GM21717 (cell line): ENCODE measurements around the gene SPINT4.
"Not testable (repeated sequence)": the region's sequence is repeated elsewhere in the genome, so short reads cannot be mapped to it uniquely, and the experiment has no call there.

Experiments
- ATAC-seq: cut with Tn5 transposase; IDR thresholded peaks from one replicate; pipeline ENCODE4 v1.9.1; 2021; ENCODE audit warnings: mild to moderate bottlenecking, moderate library complexity; ENCODE audit not compliant: unreplicated experiment

SPINT4 gene

GRCh38 chr20:45722047-45722446 is at the start of gene SPINT4:
SPINT4 (plus strand) TSS chr20:45722347; CDS start chr20:45722368, 21 bp downstream.
- ATAC-seq: no peak

GRCh38 chr20:45672765-45673164 is 49.4 kb upstream of the SPINT4 start:
- no peak for ATAC-seq

GRCh38 chr20:45679650-45680049 is 42.5 kb upstream of the SPINT4 start:
- no peak for ATAC-seq

- ATAC-seq: no peak
Observed at GRCh38 chr20:45685896-45686295, 36.3 kb upstream of the SPINT4 start.

GRCh38 chr20:45693346-45693745 is 28.8 kb upstream of the SPINT4 start:
- ATAC-seq: not testable (repeated sequence)

- ATAC-seq: no peak
Observed at GRCh38 chr20:45695496-45695895, 26.7 kb upstream of the SPINT4 start.

GRCh38 chr20:45701104-45701503 is 21.0 kb upstream of the SPINT4 start:
- no peak for ATAC-seq

- ATAC-seq: no peak
Observed at GRCh38 chr20:45701873-45702272, 20.3 kb upstream of the SPINT4 start, which contains the start of gene WFDC13. WFDC13 (plus strand) TSS chr20:45702038; CDS start chr20:45702124, 86 bp downstream.

GRCh38 chr20:45704969-45705637 is 17.0 kb upstream of the SPINT4 start, which contains the start of gene WFDC10B:
WFDC10B (minus strand) TSS chr20:45705019; CDS start chr20:45685992, 19,027 bp downstream.
- no peak for ATAC-seq

GRCh38 chr20:45716141-45716688 is 5.9 kb upstream of the SPINT4 start:
- ATAC-seq: not testable (repeated sequence)

GRCh38 chr20:45725134-45725533 is 3.0 kb downstream of the SPINT4 start:
- no peak for ATAC-seq

- no peak for ATAC-seq
Observed at GRCh38 chr20:45727044-45727443, 4.9 kb downstream of the SPINT4 start.

- no peak for ATAC-seq
Observed at GRCh38 chr20:45732199-45732598, 10.1 kb downstream of the SPINT4 start.

GRCh38 chr20:45735552-45735951 is 13.4 kb downstream of the SPINT4 start:
- ATAC-seq: no peak

GRCh38 chr20:45735988-45736387 is 13.8 kb downstream of the SPINT4 start:
- no peak for ATAC-seq

GRCh38 chr20:45742596-45742995 is 20.4 kb downstream of the SPINT4 start:
- no peak for ATAC-seq

GRCh38 chr20:45745015-45745414 is 22.9 kb downstream of the SPINT4 start:
- ATAC-seq: no peak

- ATAC-seq: no peak
Observed at GRCh38 chr20:45751721-45752120, 29.6 kb downstream of the SPINT4 start.

- ATAC-seq: peak; percentile 55
Observed at GRCh38 chr20:45752746-45753145, 30.6 kb downstream of the SPINT4 start.

- no peak for ATAC-seq
Observed at GRCh38 chr20:45758096-45758495, 35.9 kb downstream of the SPINT4 start.

- not testable (repeated sequence) for ATAC-seq
Observed at GRCh38 chr20:45759921-45760320, 37.8 kb downstream of the SPINT4 start.

- ATAC-seq: not testable (repeated sequence)
Observed at GRCh38 chr20:45761966-45762365, 39.8 kb downstream of the SPINT4 start.
